ENCODE results near the gene CPVL.

CPVL gene

GRCh38 chr7:28993371-28993770, 153.0 kb downstream of the CPVL start:
- no peaks in the 10 kb centered on the region for H3K36me3 Mint-ChIP-seq
- CTCF ChIA-PET: no interaction called here
- H3K27me3 Mint-ChIP-seq: peaks cover 5% of the 10 kb centered on the region
- H3K9me3 Mint-ChIP-seq: no peaks in the 10 kb centered on the region
- no peaks in the 10 kb centered on the region for H3K4me1 Mint-ChIP-seq
- H3K4me3 Mint-ChIP-seq: no peak overlapping the region
- H3K27ac Mint-ChIP-seq: no peak overlapping the region
- no peak for DNase-seq

DNA sequence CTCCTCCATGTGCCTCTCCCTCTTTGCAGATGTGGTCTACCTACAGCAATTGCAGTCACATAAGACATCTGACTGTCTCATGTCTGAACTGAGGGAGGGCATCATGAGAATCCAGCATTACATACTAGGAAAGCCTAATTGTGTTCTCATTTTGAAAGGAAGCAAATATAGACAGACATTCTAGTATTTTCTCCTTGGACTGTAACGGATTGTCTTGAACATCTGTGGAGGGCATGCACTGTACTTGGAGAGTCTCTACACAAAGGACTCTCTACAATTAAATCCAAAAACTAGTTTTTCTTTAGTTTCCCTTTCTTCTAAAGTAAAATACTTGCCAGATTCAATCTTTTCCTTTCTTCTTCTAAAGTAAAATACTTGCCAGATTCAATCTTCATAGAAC, 153.5 kb downstream of the CPVL start:
- H3K4me3 Mint-ChIP-seq: no peak overlapping the region
- H3K36me3 Mint-ChIP-seq: no peaks in the 10 kb centered on the region
- CTCF ChIA-PET: no interaction called here
- no peak for DNase-seq
- no peaks in the 10 kb centered on the region for H3K4me1 Mint-ChIP-seq
- peaks cover 5% of the 10 kb centered on the region for H3K27me3 Mint-ChIP-seq
- H3K27ac Mint-ChIP-seq: no peak overlapping the region
- H3K9me3 Mint-ChIP-seq: no peaks in the 10 kb centered on the region

- Mint-ChIP-seq H3K4me1 (no peaks in the 10 kb centered on the region), H3K4me3 (no peak overlapping the region)
Observed at GRCh38 chr7:28990200-28990960, 156.0 kb downstream of the CPVL start.

DNA sequence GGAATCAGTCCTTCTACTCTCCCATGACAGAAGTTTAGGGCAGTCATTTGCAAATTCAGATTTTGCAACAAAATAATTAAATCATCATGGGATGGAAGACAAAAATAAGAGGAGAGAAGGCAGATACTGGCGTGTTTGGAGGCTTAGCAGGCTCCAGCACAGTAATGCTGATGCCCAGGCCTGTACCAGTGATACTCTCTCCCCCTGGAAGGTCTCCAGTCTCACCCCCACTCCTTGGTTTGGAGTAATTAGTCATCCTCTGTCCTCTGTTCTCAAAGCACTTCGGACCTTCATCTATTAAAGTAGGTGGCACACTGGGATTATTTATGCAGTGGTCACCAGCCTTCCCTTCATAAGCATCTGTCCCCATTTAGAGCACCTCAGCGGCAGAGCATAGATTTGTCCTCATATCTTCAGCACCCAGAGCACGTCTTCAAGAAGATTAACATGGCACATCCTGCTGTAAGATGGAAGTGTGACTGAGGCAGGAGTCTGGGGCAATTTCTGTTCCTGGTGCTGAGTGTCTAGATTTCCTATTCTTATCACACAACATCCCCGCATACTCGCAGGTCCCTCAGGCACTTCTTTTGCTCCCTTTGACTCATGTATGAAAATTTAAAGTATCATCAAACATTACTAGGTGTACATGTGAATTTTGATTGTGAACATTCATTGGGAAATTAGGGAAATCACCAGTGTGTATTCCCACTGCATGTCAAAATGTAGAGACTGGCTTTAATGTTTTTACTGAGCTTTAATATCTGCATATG, 156.9 kb downstream of the CPVL start:
- Mint-ChIP-seq H3K4me3 (no peak overlapping the region), H3K36me3 (no peaks in the 10 kb centered on the region), H3K9me3 (no peaks in the 10 kb centered on the region), H3K27ac (no peak overlapping the region), H3K27me3 (peaks cover 5% of the 10 kb centered on the region), H3K4me1 (no peaks in the 10 kb centered on the region)
- CTCF ChIA-PET: no interaction called here
- no peak for DNase-seq

More at GRCh38 chr7:28990200-28990960, 156.0 kb downstream of the CPVL start:
- H3K36me3 Mint-ChIP-seq: no peaks in the 10 kb centered on the region
- H3K9me3 Mint-ChIP-seq: no peaks in the 10 kb centered on the region
- CTCF ChIA-PET: interaction anchor here (1.1 kb wide), 1 partner anchor 63 kb away, joined by 3 read pairs; no protein-coding TSS in a partner anchor
- no peak overlapping the region for H3K27ac Mint-ChIP-seq
- DNase-seq: no peak
- peaks cover 5% of the 10 kb centered on the region for H3K27me3 Mint-ChIP-seq

GRCh38 chr7:28988810-28989209, 157.5 kb downstream of the CPVL start:
- no peak for DNase-seq
- no peak overlapping the region for H3K4me3 Mint-ChIP-seq
- no peaks in the 10 kb centered on the region for H3K36me3 Mint-ChIP-seq
- H3K9me3 Mint-ChIP-seq: no peaks in the 10 kb centered on the region
- H3K4me1 Mint-ChIP-seq: no peaks in the 10 kb centered on the region
- peaks cover 5% of the 10 kb centered on the region for H3K27me3 Mint-ChIP-seq
- CTCF ChIA-PET: no interaction called here
- H3K27ac Mint-ChIP-seq: no peak overlapping the region

- CTCF ChIA-PET: no interaction called here
- no peak overlapping the region for H3K4me3 Mint-ChIP-seq
- no peaks in the 10 kb centered on the region for H3K9me3 Mint-ChIP-seq
- no peak overlapping the region for H3K27ac Mint-ChIP-seq
- H3K4me1 Mint-ChIP-seq: no peaks in the 10 kb centered on the region
- DNase-seq: no peak
- no peaks in the 10 kb centered on the region for H3K36me3 Mint-ChIP-seq
- H3K27me3 Mint-ChIP-seq: peaks cover 5% of the 10 kb centered on the region
Observed at GRCh38 chr7:28988091-28988490, 158.2 kb downstream of the CPVL start.

GRCh38 chr7:28986765-28987110, 159.6 kb downstream of the CPVL start:
- no peaks in the 10 kb centered on the region for H3K9me3 Mint-ChIP-seq
- no peak for DNase-seq
- no peak overlapping the region for H3K27ac Mint-ChIP-seq
- no peaks in the 10 kb centered on the region for H3K4me1 Mint-ChIP-seq
- H3K4me3 Mint-ChIP-seq: no peak overlapping the region
- peaks cover 5% of the 10 kb centered on the region for H3K27me3 Mint-ChIP-seq
- CTCF ChIA-PET: no interaction called here
- no peaks in the 10 kb centered on the region for H3K36me3 Mint-ChIP-seq

- no peaks in the 10 kb centered on the region for H3K36me3 Mint-ChIP-seq
- no peak for DNase-seq
- H3K4me1 Mint-ChIP-seq: no peaks in the 10 kb centered on the region
- no peak overlapping the region for H3K27ac Mint-ChIP-seq
- peaks cover 5% of the 10 kb centered on the region for H3K27me3 Mint-ChIP-seq
- CTCF ChIA-PET: no interaction called here
- H3K9me3 Mint-ChIP-seq: no peaks in the 10 kb centered on the region
- no peak overlapping the region for H3K4me3 Mint-ChIP-seq
Observed at GRCh38 chr7:28986028-28986764, 160.1 kb downstream of the CPVL start.

GRCh38 chr7:28984631-28985030, 161.7 kb downstream of the CPVL start:
- Mint-ChIP-seq H3K27me3 (peaks cover 5% of the 10 kb centered on the region), H3K36me3 (no peaks in the 10 kb centered on the region), H3K9me3 (no peaks in the 10 kb centered on the region), H3K27ac (no peak overlapping the region), H3K4me1 (no peaks in the 10 kb centered on the region), H3K4me3 (no peak overlapping the region)
- CTCF ChIA-PET: no interaction called here
- DNase-seq: no peak

DNA sequence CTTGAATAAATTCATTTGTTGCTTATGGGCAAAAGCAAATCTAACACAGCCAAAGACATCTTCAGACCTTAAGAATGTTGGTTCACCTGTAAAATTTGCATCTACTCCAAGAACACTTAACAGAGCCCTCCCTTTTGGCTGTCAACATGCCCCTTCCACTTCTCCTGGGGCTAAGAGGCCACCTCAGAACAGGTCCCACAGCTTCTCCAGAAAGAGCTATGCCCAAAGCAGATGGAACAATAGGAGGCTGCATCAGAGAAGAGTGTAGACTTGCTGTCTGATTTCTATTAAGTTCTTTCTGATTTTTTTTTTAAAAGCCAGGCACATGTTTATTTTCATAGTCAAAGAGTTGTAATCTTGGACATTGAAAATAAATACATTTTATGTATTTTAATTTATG, 162.1 kb downstream of the CPVL start:
- H3K27ac Mint-ChIP-seq: no peak overlapping the region
- H3K9me3 Mint-ChIP-seq: no peaks in the 10 kb centered on the region
- no peak for DNase-seq
- H3K4me3 Mint-ChIP-seq: no peak overlapping the region
- no peaks in the 10 kb centered on the region for H3K36me3 Mint-ChIP-seq
- no peaks in the 10 kb centered on the region for H3K4me1 Mint-ChIP-seq
- CTCF ChIA-PET: no interaction called here
- peaks cover 5% of the 10 kb centered on the region for H3K27me3 Mint-ChIP-seq

GRCh38 chr7:28983396-28984190, 162.7 kb downstream of the CPVL start:
- H3K9me3 Mint-ChIP-seq: no peaks in the 10 kb centered on the region
- peaks cover 5% of the 10 kb centered on the region for H3K27me3 Mint-ChIP-seq
- H3K27ac Mint-ChIP-seq: no peak overlapping the region
- H3K36me3 Mint-ChIP-seq: no peaks in the 10 kb centered on the region
- DNase-seq: no peak
- H3K4me3 Mint-ChIP-seq: no peak overlapping the region
- no peaks in the 10 kb centered on the region for H3K4me1 Mint-ChIP-seq
- CTCF ChIA-PET: no interaction called here

DNA sequence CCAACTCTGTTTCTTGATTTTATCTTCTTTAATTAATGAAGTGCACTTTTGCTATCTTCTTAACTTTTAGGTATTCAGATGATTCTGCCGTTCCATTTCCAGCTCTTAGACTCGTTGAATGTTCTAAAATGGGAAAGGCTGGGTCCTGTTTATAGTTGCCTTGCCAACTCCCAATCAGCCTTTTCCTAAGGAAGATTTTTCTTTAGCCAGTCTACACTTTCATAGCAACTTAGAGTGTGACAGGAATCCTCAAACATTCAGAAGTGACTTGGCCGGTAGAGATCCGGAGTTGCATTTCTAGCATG, 165.2 kb downstream of the CPVL start:
- Mint-ChIP-seq H3K4me3 (no peak overlapping the region), H3K9me3 (no peaks in the 10 kb centered on the region), H3K4me1 (no peaks in the 10 kb centered on the region), H3K27ac (no peak overlapping the region), H3K27me3 (no peaks in the 10 kb centered on the region), H3K36me3 (no peaks in the 10 kb centered on the region)
- DNase-seq: no peak
- CTCF ChIA-PET: no interaction called here

DNA sequence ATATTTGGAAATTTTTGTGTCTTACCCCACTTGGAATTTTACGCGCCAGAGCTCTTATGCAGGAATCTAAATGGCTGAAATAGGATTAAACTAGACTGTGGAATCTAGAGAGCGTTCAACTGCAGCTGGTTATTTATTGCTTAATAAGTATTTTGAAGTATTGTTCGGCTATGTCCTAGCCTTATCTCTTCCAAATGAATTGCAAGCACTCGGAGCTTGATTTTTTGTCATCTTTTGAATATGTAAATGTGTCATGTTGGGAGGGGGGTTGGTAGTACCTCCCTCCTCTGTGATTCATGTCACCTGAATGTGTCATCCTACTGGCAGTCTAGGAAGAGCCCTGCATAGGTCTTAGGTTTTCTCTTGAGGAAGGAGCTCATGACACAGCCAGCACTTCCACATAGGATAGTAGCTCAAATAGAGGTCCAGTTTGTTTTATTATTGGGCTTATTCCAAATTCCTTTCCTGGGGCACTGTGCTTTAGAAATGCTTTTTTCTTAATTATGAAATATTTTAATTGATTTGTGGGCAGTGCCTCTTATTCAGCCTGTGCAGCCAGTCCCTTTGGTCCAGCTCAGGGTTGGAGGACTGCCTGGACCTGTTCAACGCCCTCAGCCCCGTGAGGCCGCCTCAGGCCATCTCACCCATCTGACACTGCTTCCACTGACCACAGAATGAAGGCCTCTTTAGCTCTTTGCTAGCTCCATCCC, 165.7 kb downstream of the CPVL start:
- no peak for DNase-seq
- H3K4me1 Mint-ChIP-seq: no peaks in the 10 kb centered on the region
- no peak overlapping the region for H3K27ac Mint-ChIP-seq
- no peaks in the 10 kb centered on the region for H3K9me3 Mint-ChIP-seq
- no peaks in the 10 kb centered on the region for H3K36me3 Mint-ChIP-seq
- no peaks in the 10 kb centered on the region for H3K27me3 Mint-ChIP-seq
- CTCF ChIA-PET: no interaction called here
- H3K4me3 Mint-ChIP-seq: no peak overlapping the region

DNA sequence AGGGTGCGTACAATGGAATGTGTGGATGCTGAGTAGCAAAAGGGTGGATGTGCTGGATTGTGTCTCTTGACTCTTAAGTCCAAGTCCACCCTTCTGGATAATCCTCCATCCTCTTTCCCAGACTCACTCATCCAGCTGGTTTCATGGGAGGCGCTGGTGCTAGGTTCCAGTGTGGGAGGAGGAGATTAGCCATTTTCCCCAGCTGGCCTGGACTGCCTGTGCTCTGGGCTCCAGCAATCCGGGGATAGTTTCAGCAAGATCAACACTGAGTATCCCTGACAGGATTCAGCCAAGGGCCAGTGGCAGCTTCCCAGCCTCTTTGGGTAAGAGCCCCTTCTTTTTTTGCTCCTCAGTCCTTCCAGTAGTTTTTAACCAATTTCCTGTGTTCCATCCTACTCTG, 166.6 kb downstream of the CPVL start:
- no peak for DNase-seq
- no peak overlapping the region for H3K4me3 Mint-ChIP-seq
- CTCF ChIA-PET: no interaction called here

More for the DNA sequence above, 166.6 kb downstream of the CPVL start:
- Mint-ChIP-seq H3K36me3 (no peaks in the 10 kb centered on the region), H3K9me3 (no peaks in the 10 kb centered on the region), H3K27me3 (no peaks in the 10 kb centered on the region), H3K27ac (no peak overlapping the region), H3K4me1 (no peaks in the 10 kb centered on the region)
